OCI-LY7 (cell line): ENCODE measurements around the gene PPIL1. TPM values are rescaled to one million over a fixed set of nuclear protein-coding genes. Genes with fewer than 3 reads are reported as not detected.

Experiments
- BruUV-seq: library from RNA; stranded (reverse); fragments of 400-500 nt; replicated peaks from 2 replicates; lab custom pipeline; 2021; lab: Mats Ljungman, UMichigan
- CTCF ChIA-PET: fragments of 300-600 bp; sonication (Branson Sonifier 250); formaldehyde crosslinking; loops from one replicate; lab custom pipeline; 2022; ENCODE audit warnings: antibody characterized with exemption; ENCODE audit not compliant: unreplicated experiment; lab: Charles Lee
- POLR2A ChIA-PET: fragments of 300-600 bp; sonication (Branson Sonifier 250); formaldehyde crosslinking; loops from one replicate; lab custom pipeline; 2022; ENCODE audit warnings: antibody characterized with exemption; lab: Charles Lee
- DNase-seq: peaks from one replicate; pipeline ENCODE4 v3.0.0-alpha.2; 2015; ENCODE audit warnings: low spot score
- H2AFZ ChIP-seq: fragments of 200-600 bp; sonication (generic), shearing (Covaris generic); 2 replicates; pipeline ENCODE4 v1.6.1; 2014; ENCODE audit warnings: mild to moderate bottlenecking, antibody characterized with exemption, low read length, moderate library complexity
- H3K27ac ChIP-seq: fragments of 200-600 bp; sonication (generic); 2 replicates; pipeline ENCODE4 v1.5.1; 2014; ENCODE audit warnings: mixed run types, low read depth, mild to moderate bottlenecking, moderate library complexity, low read length, inconsistent platforms; ENCODE audit not compliant: poor library complexity, severe bottlenecking
- H3K36me3 ChIP-seq: fragments of 200-600 bp; sonication (generic); 2 replicates; pipeline ENCODE4 v1.6.1; 2014; ENCODE audit warnings: mild to moderate bottlenecking, antibody characterized with exemption, low read length, moderate library complexity, mixed read lengths; ENCODE audit not compliant: insufficient read depth
- H3K4me1 ChIP-seq: fragments of 200-600 bp; sonication (generic); 2 replicates; pipeline ENCODE4 v1.5.1; 2014; ENCODE audit warnings: mild to moderate bottlenecking, low read length; ENCODE audit not compliant: insufficient read depth, poor library complexity, severe bottlenecking
- H3K4me2 ChIP-seq: fragments of 200-600 bp; sonication (generic); 2 replicates; pipeline ENCODE4 v1.6.1; 2014; ENCODE audit warnings: mild to moderate bottlenecking, low read length
- H3K4me3 ChIP-seq: fragments of 200-600 bp; sonication (generic); 2 replicates; pipeline ENCODE4 v1.5.1; 2014; ENCODE audit warnings: mild to moderate bottlenecking, low read depth, low read length; ENCODE audit not compliant: poor library complexity, severe bottlenecking
- H3K79me2 ChIP-seq: fragments of 200-600 bp; sonication (generic); 2 replicates; pipeline ENCODE4 v1.6.1; 2016; ENCODE audit warnings: low read depth, mild to moderate bottlenecking, low read length, moderate library complexity, mixed read lengths; ENCODE audit not compliant: insufficient read depth
- H3K9me2 ChIP-seq: fragments of 200-600 bp; sonication (generic); 2 replicates; pipeline ENCODE4 v1.6.1; 2016; ENCODE audit warnings: mild to moderate bottlenecking, low read length, mixed read lengths; ENCODE audit not compliant: insufficient read depth
- H3K9me3 ChIP-seq: fragments of 200-600 bp; sonication (generic); 2 replicates; pipeline ENCODE4 v1.6.1; 2014; ENCODE audit warnings: mild to moderate bottlenecking, mixed run types, low read length, mixed read lengths
- H4K20me1 ChIP-seq: fragments of 200-600 bp; sonication (generic); 2 replicates; pipeline ENCODE4 v1.6.1; 2014; ENCODE audit warnings: mild to moderate bottlenecking, antibody characterized with exemption, low read length, moderate library complexity, mixed read lengths; ENCODE audit not compliant: insufficient read depth
- CTCF ChIP-seq: fragments of 200-600 bp; sonication (generic); conservative IDR thresholded peaks from 2 replicates; pipeline ENCODE4 v1.5.1; 2014; ENCODE audit warnings: mild to moderate bottlenecking, antibody characterized with exemption, low read length, moderate library complexity, mixed read lengths
- EZH2phosphoT487 ChIP-seq: fragments of 200-600 bp; sonication (generic); IDR thresholded peaks from 2 replicates; pipeline ENCODE4 v1.6.1; 2018; ENCODE audit warnings: low read depth, borderline replicate concordance, mild to moderate bottlenecking, mixed run types, antibody characterized with exemption, low read length, moderate library complexity, mixed read lengths
- intact Hi-C: fragments of 100-400 bp; cut with micrococcal nuclease; formaldehyde crosslinking; loops from one replicate; pipeline ENCODE4 v1.10.0; 2022; ENCODE audit not compliant: unreplicated experiment
- total RNA-seq, 2 experiments: library from RNA; depleted of rRNA in 1 of 2; stranded (reverse); fragments of >200 nt in 1 of 2; shearing (Covaris generic) in 1 of 2; gene quantifications; 2 replicates each; pipeline ENCODE4 v1.2.3, GENCODE V29; 2014 to 2022

PPIL1 gene
- total RNA-seq, 2 experiments from 2014 or later, result 38.9 to 40.0 TPM

GRCh38 chr6:36837686-36838085 is 36.9 kb downstream of the PPIL1 start:
- ChIA-PET POLR2A (no interaction called here), CTCF (no interaction called here)
- Histone ChIP-seq H3K36me3 (no peaks in the 10 kb centered on the region), H3K4me1 (no peaks in the 10 kb centered on the region), H3K9me2 (no peaks in the 10 kb centered on the region), H3K79me2 (no peaks in the 10 kb centered on the region), H3K27ac (no peak overlapping the region), H3K4me3 (no peak overlapping the region), H2AFZ (no peak overlapping the region), H3K9me3 (no peaks in the 10 kb centered on the region), H3K4me2 (no peak overlapping the region), H4K20me1 (no peaks in the 10 kb centered on the region)
- TF ChIP-seq EZH2phosphoT487, result no peak
- TF ChIP-seq CTCF, result no peak
- intact Hi-C loops, result no loop called here
- DNase-seq, result no peak
- no TSS peak for BruUV-seq

- BruUV-seq, result no TSS peak
- H2AFZ ChIP-seq, result no peak overlapping the region
- H3K36me3 ChIP-seq, result no peaks in the 10 kb centered on the region
- H4K20me1 ChIP-seq, result no peaks in the 10 kb centered on the region
- no peaks in the 10 kb centered on the region for H3K4me1 ChIP-seq
- no peaks in the 10 kb centered on the region for H3K9me3 ChIP-seq
- intact Hi-C loops, result no loop called here
- no peak overlapping the region for H3K27ac ChIP-seq
- H3K4me3 ChIP-seq, result no peak overlapping the region
- CTCF ChIA-PET, result no interaction called here
- DNase-seq, result no peak
- H3K4me2 ChIP-seq, result no peak overlapping the region
- no peaks in the 10 kb centered on the region for H3K79me2 ChIP-seq
- TF ChIP-seq CTCF (no peak), EZH2phosphoT487 (no peak)
- no peaks in the 10 kb centered on the region for H3K9me2 ChIP-seq
- POLR2A ChIA-PET, result no interaction called here
Observed at GRCh38 chr6:36837022-36837339, 37.6 kb downstream of the PPIL1 start.

GRCh38 chr6:36836111-36837021 is 38.2 kb downstream of the PPIL1 start:
- H3K4me3 ChIP-seq, result no peak overlapping the region
- H3K36me3 ChIP-seq, result no peaks in the 10 kb centered on the region
- no peaks in the 10 kb centered on the region for H3K4me1 ChIP-seq
- no TSS peak for BruUV-seq
- no peak overlapping the region for H3K4me2 ChIP-seq
- ChIA-PET POLR2A (no interaction called here), CTCF (interaction anchor here (0.5 kb wide), 1 partner anchor 473 kb away, joined by 3 read pairs; no protein-coding TSS in a partner anchor)
- no peaks in the 10 kb centered on the region for H3K9me2 ChIP-seq
- no peak overlapping the region for H2AFZ ChIP-seq
- H3K9me3 ChIP-seq, result no peaks in the 10 kb centered on the region
- TF ChIP-seq CTCF (peak; percentile 59), EZH2phosphoT487 (no peak)
- no peaks in the 10 kb centered on the region for H3K79me2 ChIP-seq
- no peak for DNase-seq
- H4K20me1 ChIP-seq, result no peaks in the 10 kb centered on the region
- intact Hi-C loops, result no loop called here
- H3K27ac ChIP-seq, result no peak overlapping the region
